Naive thymus-derived CD8-positive, alpha-beta T cell (primary cell): ENCODE results near the gene EN1. TPM values are rescaled to one million over a fixed set of nuclear protein-coding genes. Genes with fewer than 3 reads are reported as not detected.
A peak's percentile ranks its signal among the peaks of the same experiment; 100 is the strongest.

Experiments used
- ATAC-seq, 2 donors: fragments of 150-1000 bp; cut with Tn5 transposase in 1 of 2; sonication (Bioruptor Pico), chemical (Tn5 transposase) in 1 of 2; 1 replicate in 1 of 2; 2 replicates in 1 of 2; pipeline ENCODE4 v1.10.0; 2021; ENCODE audit warnings: mild to moderate bottlenecking in 2 of 2, moderate library complexity in 2 of 2
- POLR2A ChIA-PET: fragments of 350-600 bp; sonication (Branson Sonifier 250); formaldehyde crosslinking; loops from one replicate; lab custom pipeline; 2021; ENCODE audit warnings: antibody characterized with exemption; lab: Charles Lee
- DNase-seq, 10 donors: peaks; one replicate each; pipeline versions ENCODE4 v3.0.0 to v3.0.0-alpha.2; 2020 to 2022
- H3K27ac Mint-ChIP-seq, 10 donors: one replicate each; pipeline ENCODE4 v1.8.0; 2020 to 2022; ENCODE audit warnings: mild to moderate bottlenecking in 10 of 10, mixed read lengths in 10 of 10, moderate library complexity in 4 of 10, inconsistent platforms in 1 of 10
- H3K27me3 Mint-ChIP-seq, 5 donors: one replicate each; pipeline ENCODE4 v1.8.0; 2021 to 2022; ENCODE audit warnings: mixed read lengths in 5 of 5
- H3K36me3 Mint-ChIP-seq, 3 donors: one replicate each; pipeline ENCODE4 v1.8.0; 2020 to 2022; ENCODE audit warnings: mixed read lengths in 3 of 3, mild to moderate bottlenecking in 2 of 3, inconsistent platforms in 1 of 3
- H3K4me1 Mint-ChIP-seq, 4 donors: one replicate each; pipeline ENCODE4 v1.8.0; 2021 to 2022; ENCODE audit warnings: mixed read lengths in 4 of 4
- H3K4me3 Mint-ChIP-seq, 10 donors: one replicate each; pipeline ENCODE4 v1.8.0; 2020 to 2022; ENCODE audit warnings: mild to moderate bottlenecking in 10 of 10, mixed read lengths in 10 of 10, moderate library complexity in 6 of 10, inconsistent platforms in 1 of 10
- H3K9me3 Mint-ChIP-seq, 9 donors: one replicate each; pipeline ENCODE4 v1.8.0; 2020 to 2022; ENCODE audit warnings: mixed read lengths in 9 of 9, mild to moderate bottlenecking in 3 of 9, inconsistent platforms in 1 of 9, moderate library complexity in 1 of 9
- polyA plus RNA-seq, 3 donors: library from polyadenylated mRNA; unstranded; fragments of 300-500 nt; fragmentation: Illumina TruSeq; gene quantifications; one replicate each; pipeline ENCODE4 v1.2.3, GENCODE V29; 2021
- total RNA-seq, 8 experiments: library from RNA in 2 of 8; stranded (reverse) in 2 of 8; gene quantifications; one replicate each; pipeline ENCODE4 v1.2.3 and lab custom pipeline; 2021 to 2026

EN1 gene
- total and polyA plus RNA-seq, 5 experiments from 2014 or later, result not detected

DNA sequence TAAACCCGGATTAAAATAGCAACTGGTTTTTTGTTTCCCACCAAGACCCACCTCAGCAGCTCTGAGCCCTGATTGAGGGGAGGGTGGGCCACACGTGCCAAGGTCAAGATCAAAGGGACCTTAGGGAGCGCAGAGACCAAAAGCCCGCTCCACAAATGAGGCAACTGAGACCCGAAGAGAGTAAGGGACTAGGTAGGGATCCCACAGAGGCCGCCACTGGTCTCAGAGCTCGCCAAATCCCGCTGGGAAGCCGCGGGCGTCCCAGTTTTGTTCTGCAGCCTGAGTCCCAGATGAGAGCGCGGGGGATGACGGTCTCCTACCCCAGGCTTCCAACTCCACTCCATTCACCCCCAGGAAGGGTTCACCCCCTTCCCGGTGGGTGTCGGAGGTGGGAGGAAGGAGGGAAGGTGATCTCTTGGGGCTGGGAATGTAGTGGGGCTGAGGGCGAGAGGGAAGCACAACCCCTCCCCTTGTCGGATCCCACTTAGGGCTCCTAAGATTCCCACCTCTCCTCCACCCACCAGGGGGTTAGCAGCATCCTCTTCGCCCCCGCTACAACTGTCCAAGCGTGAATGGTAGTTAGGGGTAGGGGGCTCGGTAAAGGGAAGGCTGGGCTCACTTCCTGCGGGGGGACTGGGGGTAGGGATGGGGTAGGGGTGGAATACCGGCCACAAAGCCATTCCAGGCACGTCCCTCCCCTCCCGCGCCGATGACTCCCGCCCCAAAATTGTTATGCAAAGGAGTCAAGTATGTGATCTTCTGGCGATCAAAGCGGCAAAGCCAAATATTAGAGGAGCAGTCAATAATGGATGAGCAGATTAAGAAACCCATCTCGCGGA is 7.3 kb upstream of the EN1 start:
- DNase-seq, result no peak
- H3K4me3 Mint-ChIP-seq, result peak overlapping the region in 9 of 10 donors; percentile 10 to 80 (median 38)
- H3K9me3 Mint-ChIP-seq, result no peaks in the 10 kb centered on the region
- no peaks in the 10 kb centered on the region for H3K36me3 Mint-ChIP-seq
- POLR2A ChIA-PET, result interaction anchor here (0.9 kb wide), 1 partner anchor 8 kb away, joined by 3 read pairs; the partner anchor contains the start of gene EN1
- no peak for ATAC-seq
- peaks cover 46 to 93% (median 67%) of the 10 kb centered on the region in 5 donors for H3K27me3 Mint-ChIP-seq
- peak overlapping the region in 3 of 10 donors; percentile 43 to 75 (median 48) for H3K27ac Mint-ChIP-seq
- peaks cover 21 to 31% (median 27%) of the 10 kb centered on the region in 4 donors for H3K4me1 Mint-ChIP-seq

DNA sequence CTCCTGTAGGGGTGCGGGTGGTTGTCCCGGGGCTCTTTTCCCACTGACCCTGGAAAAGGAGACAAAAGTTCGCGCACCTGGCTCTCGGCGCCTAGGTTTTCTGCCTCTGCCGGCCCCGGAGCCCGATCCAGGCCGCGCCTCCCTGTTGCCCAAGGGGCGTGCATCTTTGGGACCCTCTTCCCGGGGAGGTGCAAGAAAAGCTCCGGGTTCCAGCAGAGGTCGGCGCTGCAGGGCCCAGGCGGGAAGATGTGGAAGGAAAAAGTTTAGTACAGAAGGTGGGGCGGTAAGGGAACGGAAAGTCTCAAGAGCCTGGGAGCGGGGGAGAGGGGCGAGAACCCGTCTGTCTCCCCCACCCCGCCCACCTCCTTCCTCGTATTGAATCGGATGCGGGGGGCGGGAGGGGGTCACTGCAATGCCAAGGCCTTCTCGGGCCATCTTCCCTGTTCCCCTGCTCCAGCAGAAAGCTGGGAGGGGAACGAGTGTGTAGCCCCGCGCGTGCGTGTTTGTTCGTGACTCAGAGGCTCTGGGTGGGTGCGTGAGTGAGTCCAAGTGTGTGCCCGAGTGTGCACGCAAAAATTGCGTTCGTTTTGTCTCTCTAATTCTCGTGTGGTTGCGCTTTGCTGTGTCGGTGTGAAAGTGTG is 6.3 kb upstream of the EN1 start:
- ATAC-seq (no peak), DNase-seq (no peak)
- Mint-ChIP-seq H3K27me3 (peaks cover 47 to 94% (median 71%) of the 10 kb centered on the region in 5 donors), H3K4me3 (peak overlapping the region in 7 of 10 donors; percentile 4 to 50 (median 24)), H3K27ac (peak overlapping the region in 2 of 10 donors; percentile 66 to 75), H3K4me1 (peaks cover 21 to 34% (median 29%) of the 10 kb centered on the region in 4 donors), H3K36me3 (peaks cover 0 to 3% (median 0%) of the 10 kb centered on the region in 3 donors), H3K9me3 (no peaks in the 10 kb centered on the region)
- POLR2A ChIA-PET, result no interaction called here

GRCh38 chr2:118853129-118853640 is 5.7 kb upstream of the EN1 start:
- POLR2A ChIA-PET, result no interaction called here
- Mint-ChIP-seq H3K36me3 (peaks cover 0 to 3% (median 0%) of the 10 kb centered on the region in 3 donors), H3K27me3 (peaks cover 47 to 97% (median 72%) of the 10 kb centered on the region in 5 donors), H3K9me3 (no peaks in the 10 kb centered on the region), H3K4me1 (peaks cover 21 to 36% (median 30%) of the 10 kb centered on the region in 4 donors), H3K4me3 (no peak overlapping the region), H3K27ac (peak overlapping the region in 1 of 10 donors; percentile 66)
- ATAC-seq (no peak), DNase-seq (no peak)

- H3K27ac Mint-ChIP-seq, result peak overlapping the region in 1 of 10 donors; percentile 56
- peaks cover 16 to 34% (median 26%) of the 10 kb centered on the region in 4 donors for H3K4me1 Mint-ChIP-seq
- H3K9me3 Mint-ChIP-seq, result no peaks in the 10 kb centered on the region
- DNase-seq, result no peak
- peaks cover 0 to 3% (median 0%) of the 10 kb centered on the region in 3 donors for H3K36me3 Mint-ChIP-seq
- no peak for ATAC-seq
- POLR2A ChIA-PET, result no interaction called here
- peaks cover 45 to 97% (median 69%) of the 10 kb centered on the region in 5 donors for H3K27me3 Mint-ChIP-seq
- no peak overlapping the region for H3K4me3 Mint-ChIP-seq
Measured at GRCh38 chr2:118852605-118853128, 5.2 kb upstream of the EN1 start.

DNA sequence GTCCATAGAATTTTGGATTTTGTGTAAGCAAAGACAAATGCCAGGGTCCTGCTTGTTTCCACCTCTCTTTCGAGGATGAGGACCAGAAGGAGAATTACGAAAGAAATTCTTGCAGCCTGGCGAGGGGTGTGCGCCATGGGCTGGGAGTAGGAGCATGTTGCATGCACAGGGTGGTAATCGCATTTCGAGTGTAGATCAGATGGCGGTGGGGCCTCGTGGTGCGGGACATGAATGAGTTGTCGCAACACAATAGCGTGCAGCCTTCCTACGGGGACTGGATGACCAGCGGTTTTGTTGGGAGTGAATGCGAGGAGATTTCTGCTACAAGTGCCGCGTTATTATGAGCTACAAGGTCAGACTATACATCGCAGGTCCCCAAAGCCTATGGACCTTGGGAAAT is 4.2 kb upstream of the EN1 start:
- no peak overlapping the region for H3K27ac Mint-ChIP-seq
- H3K4me3 Mint-ChIP-seq, result no peak overlapping the region
- H3K4me1 Mint-ChIP-seq, result peaks cover 14 to 35% (median 26%) of the 10 kb centered on the region in 4 donors
- ATAC-seq (no peak), DNase-seq (no peak)
- H3K9me3 Mint-ChIP-seq, result peaks cover 0 to 2% (median 0%) of the 10 kb centered on the region in 9 donors
- H3K27me3 Mint-ChIP-seq, result peaks cover 46 to 91% (median 72%) of the 10 kb centered on the region in 5 donors
- peaks cover 0 to 3% (median 0%) of the 10 kb centered on the region in 3 donors for H3K36me3 Mint-ChIP-seq
- POLR2A ChIA-PET, result no interaction called here

GRCh38 chr2:118850901-118851415 is 3.5 kb upstream of the EN1 start:
- H3K27ac Mint-ChIP-seq, result no peak overlapping the region
- DNase-seq (no peak), ATAC-seq (no peak)
- peaks cover 0 to 2% (median 0%) of the 10 kb centered on the region in 9 donors for H3K9me3 Mint-ChIP-seq
- H3K4me3 Mint-ChIP-seq, result no peak overlapping the region
- peaks cover 42 to 87% (median 67%) of the 10 kb centered on the region in 5 donors for H3K27me3 Mint-ChIP-seq
- POLR2A ChIA-PET, result no interaction called here
- peaks cover 10 to 31% (median 22%) of the 10 kb centered on the region in 4 donors for H3K4me1 Mint-ChIP-seq
- peaks cover 0 to 3% (median 0%) of the 10 kb centered on the region in 3 donors for H3K36me3 Mint-ChIP-seq

- no peak overlapping the region for H3K4me3 Mint-ChIP-seq
- peaks cover 47 to 87% (median 68%) of the 10 kb centered on the region in 5 donors for H3K27me3 Mint-ChIP-seq
- DNase-seq, result no peak
- no peak for ATAC-seq
- H3K9me3 Mint-ChIP-seq, result peaks cover 0 to 2% (median 0%) of the 10 kb centered on the region in 9 donors
- POLR2A ChIA-PET, result no interaction called here
- H3K36me3 Mint-ChIP-seq, result peaks cover 0 to 3% (median 0%) of the 10 kb centered on the region in 3 donors
- peaks cover 13 to 34% (median 24%) of the 10 kb centered on the region in 4 donors for H3K4me1 Mint-ChIP-seq
- H3K27ac Mint-ChIP-seq, result peak overlapping the region in 1 of 10 donors; percentile 59
Measured at GRCh38 chr2:118850168-118850900, 2.9 kb upstream of the EN1 start.

DNA sequence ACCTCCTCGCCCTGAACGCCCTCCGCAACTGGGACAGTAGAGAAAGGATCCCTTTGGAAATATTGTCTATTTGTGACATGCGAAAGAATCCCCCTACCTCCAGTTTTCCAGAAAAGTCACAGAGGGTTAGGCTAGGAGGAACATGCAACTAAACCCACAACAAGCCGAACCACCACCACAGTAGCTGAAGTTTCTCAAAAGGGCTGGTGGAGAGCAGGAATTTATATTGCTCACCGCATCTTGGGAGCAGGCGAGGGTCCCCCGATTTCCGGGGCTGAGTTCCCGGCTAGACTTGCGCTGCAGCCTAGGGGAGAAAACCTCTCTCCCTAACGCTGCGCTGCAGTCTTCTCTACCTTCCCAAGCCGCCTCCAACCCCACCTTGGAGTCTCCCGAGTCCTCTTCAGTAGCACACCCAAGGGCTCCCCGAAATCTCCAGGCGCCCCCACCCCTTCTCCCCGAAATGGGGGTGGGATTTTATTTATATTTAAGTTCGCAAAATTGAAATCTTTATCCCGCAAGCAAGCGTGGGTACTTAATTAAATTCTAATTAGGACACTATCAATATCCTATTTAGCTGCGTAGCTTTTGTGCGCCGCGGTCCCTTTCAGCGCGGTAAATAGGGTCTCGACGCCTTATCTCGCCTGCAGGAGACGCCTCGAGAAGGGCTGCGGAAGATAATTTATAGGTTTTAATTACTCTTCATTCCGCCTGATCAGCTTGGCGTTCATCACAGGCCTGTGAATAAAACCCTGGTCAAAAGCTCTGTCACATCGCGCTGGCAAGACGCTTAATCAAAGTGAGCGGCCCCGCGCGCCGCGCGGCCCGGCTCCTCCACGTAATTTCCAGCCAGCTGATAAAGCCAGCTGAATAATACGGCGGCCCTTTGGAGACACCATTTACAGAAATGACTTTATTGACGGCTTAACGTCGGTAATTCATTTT is 2.0 kb upstream of the EN1 start:
- peaks cover 0 to 3% (median 0%) of the 10 kb centered on the region in 3 donors for H3K36me3 Mint-ChIP-seq
- no peak for ATAC-seq
- H3K27ac Mint-ChIP-seq, result peak overlapping the region in 1 of 10 donors; percentile 59
- H3K9me3 Mint-ChIP-seq, result peaks cover 0 to 2% (median 0%) of the 10 kb centered on the region in 9 donors
- H3K4me3 Mint-ChIP-seq, result peak overlapping the region in 6 of 10 donors; percentile 21 to 73 (median 53)
- peaks cover 13 to 40% (median 28%) of the 10 kb centered on the region in 4 donors for H3K4me1 Mint-ChIP-seq
- POLR2A ChIA-PET, result no interaction called here
- peaks cover 48 to 87% (median 71%) of the 10 kb centered on the region in 5 donors for H3K27me3 Mint-ChIP-seq
- no peak for DNase-seq

DNA sequence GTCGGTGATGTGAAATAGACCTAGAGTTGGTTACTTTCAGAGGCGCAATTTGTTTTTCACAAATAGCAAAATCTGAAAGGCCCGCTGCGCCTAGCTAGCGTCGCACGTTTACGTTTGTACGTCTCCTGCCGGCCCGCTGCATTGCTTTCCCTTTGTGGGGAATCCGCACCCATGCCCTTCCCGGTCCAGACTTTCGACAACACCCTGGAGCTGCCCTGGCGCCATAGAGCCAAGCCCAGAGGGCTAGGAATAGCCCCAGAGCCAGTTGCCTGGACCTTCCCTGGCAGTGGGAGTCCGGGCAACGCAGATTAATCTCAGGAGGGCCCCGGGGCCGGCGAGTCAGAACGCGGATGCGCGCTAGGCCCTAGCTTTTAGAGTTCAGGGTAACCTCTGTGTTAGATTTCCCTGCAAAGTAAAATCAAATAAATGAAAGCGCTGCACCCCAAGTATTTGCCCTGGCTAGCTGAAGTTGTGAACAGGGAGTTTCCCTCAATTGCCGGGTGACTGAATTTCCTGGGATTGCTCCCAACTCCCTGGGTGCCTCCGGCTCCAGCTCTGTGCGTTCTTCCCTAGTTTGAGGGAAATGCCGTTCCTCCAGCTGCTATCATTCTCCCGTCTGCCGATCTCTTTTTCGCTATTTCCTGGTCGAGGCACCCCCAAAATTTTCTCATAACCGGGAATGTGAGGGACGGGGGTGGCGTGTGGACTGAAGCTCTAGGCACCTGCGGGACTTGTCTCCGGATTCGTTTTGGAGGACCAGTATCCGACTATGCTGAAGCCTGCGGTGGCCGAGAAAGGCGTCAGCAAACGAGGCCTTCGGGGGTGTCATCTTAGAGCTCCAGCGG is 1.2 kb upstream of the EN1 start:
- Mint-ChIP-seq H3K36me3 (peaks cover 0 to 3% (median 0%) of the 10 kb centered on the region in 3 donors), H3K4me1 (peaks cover 13 to 40% (median 27%) of the 10 kb centered on the region in 4 donors), H3K4me3 (peak overlapping the region; percentile 41 to 80 (median 68)), H3K27ac (no peak overlapping the region), H3K9me3 (peaks cover 0 to 2% (median 0%) of the 10 kb centered on the region in 9 donors), H3K27me3 (peaks cover 49 to 87% (median 70%) of the 10 kb centered on the region in 5 donors)
- no peak for ATAC-seq
- POLR2A ChIA-PET, result interaction anchor here (1.1 kb wide), 1 partner anchor 536 kb away, joined by 3 read pairs; no protein-coding TSS in a partner anchor
- no peak for DNase-seq

DNA sequence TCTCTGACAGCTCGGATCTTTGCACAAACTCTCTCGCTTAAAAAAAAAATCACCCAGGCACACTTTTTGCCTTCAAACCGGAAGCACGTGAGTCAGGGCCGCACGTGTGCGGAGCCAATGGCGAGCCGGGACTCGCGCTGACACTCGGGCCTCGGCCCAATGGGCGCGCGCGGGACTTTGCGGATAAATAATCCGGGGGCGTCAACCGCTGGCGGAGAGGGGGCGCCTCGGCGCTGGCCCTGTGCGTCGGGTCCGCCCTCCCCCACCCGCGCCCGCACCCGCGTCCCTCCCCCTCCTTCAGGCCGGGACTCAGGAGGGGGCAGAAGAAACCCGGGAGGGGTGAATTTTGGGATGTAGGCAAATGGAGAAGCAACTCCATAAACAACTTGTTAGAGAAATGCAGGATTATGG is 319 bp upstream of the EN1 start:
- DNase-seq, result no peak
- Mint-ChIP-seq H3K36me3 (peaks cover 0 to 3% (median 0%) of the 10 kb centered on the region in 3 donors), H3K4me1 (peaks cover 16 to 38% (median 28%) of the 10 kb centered on the region in 4 donors), H3K27ac (no peak overlapping the region), H3K9me3 (peaks cover 0 to 2% (median 0%) of the 10 kb centered on the region in 9 donors), H3K27me3 (peaks cover 47 to 87% (median 65%) of the 10 kb centered on the region in 5 donors), H3K4me3 (peak overlapping the region in 9 of 10 donors; percentile 41 to 76 (median 64))
- POLR2A ChIA-PET, result interaction anchor here (1.1 to 1.2 kb wide), 2 partner anchors 8 to 535 kb away, joined by 3 read pairs; no protein-coding TSS in a partner anchor
- peak in 1 of 2 donors; percentile 20 for ATAC-seq
